Fibroblast of pulmonary artery (primary cell): ENCODE data around the gene PRUNE2.
A peak's percentile ranks its signal among the peaks of the same experiment; 100 is the strongest.

Experiments used
- DNase-seq: peaks from one replicate; pipeline ENCODE4 v3.0.0-alpha.2; 2010; ENCODE audit warnings: low read depth
- H3K4me3 ChIP-seq: replicated peaks from 2 replicates; pipeline ENCODE4 v1.5.1; 2011; ENCODE audit warnings: low read depth, mild to moderate bottlenecking, control low read depth, low read length, moderate library complexity
- CTCF ChIP-seq: IDR thresholded peaks from 2 replicates; pipeline ENCODE4 v1.5.1; 2011; ENCODE audit warnings: mild to moderate bottlenecking, control low read depth, low read length, inconsistent platforms; ENCODE audit errors: missing control alignments

The PRUNE2 gene

GRCh38 chr9:76654575-76654974 lies 251.3 kb downstream of the PRUNE2 start:
- no peak for TF ChIP-seq CTCF
- peak; percentile 95 for DNase-seq
- H3K4me3 ChIP-seq, result no peak overlapping the region

- no peak for TF ChIP-seq CTCF
- DNase-seq, result peak; percentile 61
- no peak overlapping the region for H3K4me3 ChIP-seq
Measured at GRCh38 chr9:76654051-76654461, 251.9 kb downstream of the PRUNE2 start.

DNA sequence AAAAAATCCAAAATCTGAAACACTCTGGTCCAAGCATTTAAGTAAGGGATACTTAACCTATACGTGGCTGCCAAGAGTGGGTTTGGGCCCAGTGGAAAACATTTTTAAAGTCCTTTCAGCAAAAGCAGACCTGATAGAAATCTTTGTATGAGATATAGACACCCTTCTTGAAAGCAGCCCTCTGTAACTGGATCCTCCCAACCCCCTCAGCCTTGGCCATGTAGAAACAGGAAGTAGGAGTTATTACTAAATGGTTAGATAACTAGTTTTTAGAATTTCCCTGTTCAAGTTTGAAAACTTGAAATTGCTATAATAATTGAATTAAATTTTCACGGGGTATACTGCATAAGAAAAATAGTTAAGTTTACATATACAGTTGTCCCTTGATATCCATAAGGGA lies 253.0 kb downstream of the PRUNE2 start:
- no peak overlapping the region for H3K4me3 ChIP-seq
- DNase-seq, result peak; percentile 38
- no peak for TF ChIP-seq CTCF

GRCh38 chr9:76651119-76651705 lies 254.7 kb downstream of the PRUNE2 start:
- H3K4me3 ChIP-seq, result no peak overlapping the region
- DNase-seq, result no peak
- no peak for TF ChIP-seq CTCF

DNA sequence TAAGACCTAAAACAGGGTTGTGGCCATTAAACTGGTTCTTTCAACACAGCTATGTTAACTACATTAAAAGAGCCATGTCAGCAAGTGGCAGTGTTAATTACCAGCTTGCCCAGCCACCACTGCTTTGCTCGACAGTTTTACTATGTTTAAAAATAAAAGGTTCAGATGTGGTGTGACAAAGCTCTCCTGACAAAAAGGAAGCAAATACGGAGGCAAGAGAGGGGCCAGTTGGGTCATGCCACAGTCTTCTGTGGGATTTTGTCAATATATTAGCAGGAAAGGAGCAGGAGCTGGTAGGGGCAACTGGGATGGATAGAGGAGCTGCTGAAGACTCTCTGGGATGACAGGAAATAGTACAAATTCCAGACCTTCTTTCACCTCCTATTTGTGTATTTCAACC lies 255.2 kb downstream of the PRUNE2 start:
- TF ChIP-seq CTCF, result no peak
- no peak for DNase-seq

GRCh38 chr9:76649894-76650293 lies 256.0 kb downstream of the PRUNE2 start:
- no peak for DNase-seq
- no peak overlapping the region for H3K4me3 ChIP-seq
- no peak for TF ChIP-seq CTCF

More for the DNA sequence above, 255.2 kb downstream of the PRUNE2 start:
- H3K4me3 ChIP-seq, result no peak overlapping the region

- TF ChIP-seq CTCF, result no peak
- peak; percentile 22 for DNase-seq
- no peak overlapping the region for H3K4me3 ChIP-seq
Measured at GRCh38 chr9:76646249-76646648, 259.7 kb downstream of the PRUNE2 start.
